TTC549 (cell line): ENCODE measurements around the gene NUP107.

Experiments
- FAIRE-seq: peaks from 2 replicates; lab custom pipeline; 2012; peaks lifted over from hg19 to GRCh38; lab: Jason Lieb, UNC

Gene NUP107

DNA sequence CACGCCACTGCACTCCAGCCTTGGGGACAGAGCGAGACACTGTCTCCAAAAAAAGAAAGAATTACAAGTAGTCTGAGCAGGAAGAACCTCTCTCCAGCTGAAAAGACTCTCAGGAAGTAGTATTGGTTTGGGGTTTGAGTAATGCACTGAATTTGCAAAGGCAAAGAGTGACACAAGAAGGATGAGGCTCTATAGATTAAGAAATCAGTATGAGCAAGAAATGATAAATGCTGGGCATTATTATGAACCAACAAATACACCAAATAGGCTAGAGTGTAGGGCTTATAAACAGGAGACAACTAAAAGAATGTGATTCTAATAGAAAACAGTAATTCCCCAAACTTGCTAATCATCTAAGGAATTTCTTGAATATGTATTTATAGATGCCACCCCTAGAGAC lies 56.6 kb downstream of the NUP107 start:
- no peak for FAIRE-seq

DNA sequence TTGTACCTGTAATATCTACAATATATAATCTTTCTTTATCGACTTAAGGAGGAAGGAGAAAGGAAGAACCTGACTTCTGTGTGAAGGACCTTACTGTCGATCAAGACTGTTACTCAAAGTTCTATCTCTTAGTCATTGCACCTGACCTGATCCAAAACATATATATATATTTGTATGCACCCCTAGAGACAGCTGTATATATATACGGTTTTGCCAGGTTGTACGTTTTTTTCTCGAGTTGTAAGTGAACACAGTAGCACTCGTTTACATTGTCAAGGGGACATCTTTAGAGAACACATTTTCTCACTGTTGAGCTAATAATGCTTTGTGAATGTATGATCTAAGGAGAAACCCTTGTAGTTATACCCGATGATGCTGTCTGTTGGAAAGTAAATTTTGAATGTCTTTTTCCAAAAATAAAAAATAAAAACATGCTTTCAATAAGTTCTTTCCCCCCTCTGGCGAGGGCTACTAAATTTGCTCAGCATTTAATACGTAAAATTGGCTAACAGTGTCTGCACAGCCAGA lies 58.7 kb downstream of the NUP107 start:
- no peak for FAIRE-seq

DNA sequence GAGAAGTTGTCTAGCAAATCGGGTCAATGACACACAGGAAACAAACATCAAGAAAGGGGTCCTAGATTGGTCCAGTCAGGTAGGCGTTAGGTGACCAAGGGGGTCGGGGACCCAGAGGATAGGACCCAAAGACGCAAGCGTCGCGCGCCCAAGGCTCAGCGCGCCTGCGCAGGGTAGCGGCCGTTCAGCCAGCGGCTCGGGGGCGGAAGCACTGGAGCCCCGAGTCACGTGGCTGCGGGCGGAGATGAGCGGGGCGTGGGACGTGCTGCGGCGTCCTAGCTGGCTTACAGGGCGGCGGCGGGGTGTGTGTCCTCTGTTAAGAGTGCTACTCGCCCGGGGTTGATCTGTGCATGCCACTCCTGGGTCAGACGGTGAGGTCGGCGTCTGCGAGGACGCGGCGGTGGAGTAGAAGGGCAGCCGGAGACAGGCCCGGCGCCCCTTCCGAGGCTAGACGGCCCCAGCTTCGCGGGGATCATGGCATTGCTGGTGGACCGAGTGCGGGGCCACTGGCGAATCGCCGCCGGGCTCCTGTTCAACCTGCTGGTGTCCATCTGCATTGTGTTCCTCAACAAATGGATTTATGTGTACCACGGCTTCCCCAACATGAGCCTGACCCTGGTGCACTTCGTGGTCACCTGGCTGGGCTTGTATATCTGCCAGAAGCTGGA lies 59.3 kb downstream of the NUP107 start, which contains the start of gene SLC35E3:
Gene SLC35E3, plus strand, starts transcription at position 273 of the 668 bp plus-strand sequence. Its CDS starts 202 bp downstream, at position 475.
- no peak for FAIRE-seq

DNA sequence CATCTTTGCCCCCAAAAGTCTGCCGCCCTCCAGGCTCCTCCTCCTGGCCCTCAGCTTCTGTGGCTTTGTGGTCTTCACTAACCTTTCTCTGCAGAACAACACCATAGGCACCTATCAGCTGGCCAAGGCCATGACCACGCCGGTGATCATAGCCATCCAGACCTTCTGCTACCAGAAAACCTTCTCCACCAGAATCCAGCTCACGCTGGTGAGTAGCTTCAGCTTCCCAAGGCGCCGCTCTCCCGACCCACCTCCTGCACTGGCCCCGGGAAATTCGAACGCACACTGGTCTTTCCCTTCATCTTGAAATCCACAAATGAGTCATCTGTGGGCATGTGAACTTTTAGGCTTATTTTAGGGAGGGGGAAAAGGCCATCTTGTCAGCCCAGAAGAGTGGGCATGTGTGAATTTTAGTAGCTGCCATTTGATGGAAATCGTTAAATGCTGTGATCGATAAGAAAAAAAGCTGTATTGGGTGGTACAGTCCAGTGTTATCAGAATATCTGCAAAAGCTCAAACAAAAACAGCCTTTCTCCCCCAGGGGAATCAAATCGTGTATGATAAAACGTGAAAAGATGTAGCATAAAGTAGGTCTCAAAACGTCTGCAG lies 59.9 kb downstream of the NUP107 start:
- FAIRE-seq, result no peak

DNA sequence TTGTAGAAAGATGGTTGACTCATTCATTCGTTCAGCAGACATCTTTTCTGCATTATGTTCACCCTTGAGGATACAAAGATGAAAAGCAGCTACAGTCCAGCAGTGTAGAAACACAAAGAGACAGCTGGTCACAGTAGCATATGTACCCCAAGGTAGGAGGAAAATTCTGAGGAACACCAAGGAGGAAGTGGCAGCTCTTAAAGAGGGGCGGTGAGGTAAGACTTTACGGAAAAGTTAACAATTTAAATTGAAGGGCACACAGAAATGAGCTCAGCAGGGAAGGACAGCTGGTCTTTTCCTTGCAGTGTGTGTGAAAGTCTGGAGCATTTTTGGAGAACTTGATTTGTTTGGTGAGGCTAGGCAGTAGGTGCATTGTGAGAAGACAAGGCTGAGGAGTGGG lies 62.7 kb downstream of the NUP107 start:
- FAIRE-seq, result no peak

DNA sequence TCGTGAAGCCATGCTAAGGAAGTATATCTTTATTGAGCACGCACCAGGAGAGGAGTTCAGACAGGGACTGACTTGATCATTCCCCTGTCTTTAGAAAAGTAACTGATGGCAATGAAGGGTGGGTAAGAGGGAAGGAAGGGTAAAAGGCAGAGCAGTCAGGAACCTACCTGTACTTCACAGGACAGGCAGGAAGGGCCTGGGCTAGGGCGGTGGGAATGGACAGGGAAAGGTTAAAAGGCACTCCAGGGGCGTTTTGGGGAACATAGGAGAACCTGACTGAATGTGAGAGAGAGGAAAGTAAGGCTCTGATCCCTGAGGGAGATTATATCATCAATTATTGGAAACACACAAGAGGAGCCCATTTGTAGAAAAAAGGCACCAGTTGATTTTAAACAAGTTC lies 63.1 kb downstream of the NUP107 start:
- FAIRE-seq, result no peak

DNA sequence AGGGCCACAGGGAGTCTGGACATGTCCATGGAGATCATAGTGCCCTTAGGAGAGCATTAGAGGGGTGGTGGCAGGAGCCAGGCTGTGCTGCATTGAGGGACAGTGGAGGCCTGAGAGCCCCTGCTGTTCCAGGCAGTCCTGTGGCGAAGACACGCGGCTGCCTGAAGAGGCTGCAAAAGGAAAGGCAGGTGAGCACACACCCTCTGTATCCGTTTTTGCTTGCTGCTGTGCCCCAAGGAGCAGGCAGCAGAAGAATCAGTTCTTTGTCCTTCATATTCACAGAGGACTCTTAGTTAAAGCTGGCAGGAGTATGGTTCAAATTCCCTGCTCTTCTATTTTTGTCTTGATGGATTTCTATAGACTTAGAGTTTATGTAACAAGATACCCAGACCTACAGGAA lies 63.7 kb downstream of the NUP107 start:
- FAIRE-seq, result no peak

DNA sequence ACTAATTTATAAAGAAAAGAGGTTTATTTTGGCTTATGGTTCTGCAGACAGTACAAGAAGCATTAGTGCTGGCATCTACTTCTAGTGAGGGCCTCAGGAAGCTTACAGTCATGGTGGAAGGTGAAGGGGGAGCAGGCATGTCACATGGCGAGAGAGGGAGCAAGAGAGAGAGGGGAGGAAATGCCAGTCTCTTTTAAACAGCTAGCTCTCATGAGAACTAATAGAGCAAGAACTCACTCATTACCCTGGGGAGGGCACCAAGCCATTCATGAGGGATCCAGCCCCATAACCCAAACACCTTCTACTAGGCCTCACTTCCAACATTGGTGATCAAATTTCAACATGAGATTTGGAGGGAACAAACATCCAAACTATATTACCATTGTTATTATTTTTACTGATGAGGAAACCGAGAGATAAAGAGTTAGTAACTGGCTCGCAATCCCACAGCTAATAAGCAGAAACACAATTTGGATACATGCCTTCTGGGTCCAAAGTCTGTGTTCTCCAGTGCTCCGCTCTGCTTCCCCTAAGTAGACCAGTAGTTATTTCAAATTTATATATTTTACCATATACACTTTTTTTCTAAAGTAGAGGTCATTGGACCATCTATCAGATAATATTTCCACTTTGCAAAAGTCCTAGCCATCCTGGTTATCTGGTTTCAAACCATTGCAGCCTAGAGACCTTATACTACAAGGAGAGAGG lies 68.9 kb downstream of the NUP107 start:
- FAIRE-seq, result no peak

DNA sequence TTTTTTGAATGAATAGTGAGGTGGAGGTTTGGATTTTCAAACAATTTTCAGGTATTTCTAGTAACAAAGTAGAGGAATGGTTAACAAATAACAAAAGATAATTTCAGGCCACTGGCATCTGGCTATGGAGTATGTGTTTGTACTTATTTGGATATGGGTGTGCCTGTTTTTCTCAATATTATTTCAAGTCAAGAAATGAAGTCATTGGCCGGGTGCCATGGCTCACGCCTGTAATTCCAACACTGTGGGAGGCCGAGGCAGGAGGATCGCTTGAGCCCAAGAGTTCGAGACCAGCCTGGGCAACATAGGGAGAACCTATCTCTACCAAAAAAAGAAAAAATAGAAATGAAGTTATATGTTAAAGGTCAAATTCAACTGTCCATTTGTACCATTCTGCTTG lies 73.1 kb downstream of the NUP107 start:
- FAIRE-seq, result no peak

DNA sequence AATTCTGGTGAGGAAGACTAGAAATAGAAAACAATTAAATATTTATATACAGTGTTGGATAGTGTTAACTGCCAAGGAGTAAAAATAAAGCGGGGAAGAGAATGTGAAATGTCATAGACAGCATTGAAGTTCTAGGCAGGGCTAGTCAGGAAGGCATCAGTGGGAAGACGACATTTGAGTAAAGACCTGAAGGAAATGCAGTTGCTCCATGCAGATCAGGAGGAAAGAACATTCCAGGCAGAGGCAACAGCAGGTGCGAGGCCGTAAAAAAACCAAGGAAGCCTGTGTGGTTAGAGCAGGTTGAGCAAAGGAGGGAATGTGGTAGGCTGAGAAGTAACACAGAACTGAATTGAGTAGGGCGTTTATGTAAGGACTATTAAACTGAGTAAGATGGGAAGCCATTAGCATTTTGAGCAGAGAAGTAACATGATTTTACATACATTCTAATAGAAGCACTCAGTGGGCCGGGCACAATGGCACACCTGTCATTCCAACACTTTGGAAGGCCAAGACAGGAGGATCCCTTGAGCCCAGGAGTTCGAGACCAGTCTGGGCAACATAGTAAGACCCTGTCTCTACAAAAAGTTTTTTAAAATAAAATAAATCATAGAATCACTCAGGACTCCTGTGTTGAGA lies 74.1 kb downstream of the NUP107 start:
- no peak for FAIRE-seq

DNA sequence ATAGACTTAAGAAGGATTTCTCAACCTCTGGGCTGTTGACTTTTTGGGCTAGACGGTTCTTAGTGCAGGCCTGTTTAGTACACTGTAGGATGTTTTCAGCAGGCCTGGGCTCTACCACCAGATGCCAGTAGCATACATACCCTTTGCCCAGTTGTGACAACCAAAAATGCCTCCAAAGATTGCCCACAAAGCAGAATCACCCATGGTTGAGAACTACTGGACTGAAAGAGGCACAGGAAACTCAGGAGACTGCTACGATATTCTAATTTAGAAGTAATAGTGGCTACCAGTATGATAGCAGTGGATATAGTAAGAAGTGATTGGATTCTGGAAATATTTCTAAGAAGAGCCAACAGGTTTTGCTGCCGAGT lies 74.6 kb downstream of the NUP107 start:
- FAIRE-seq, result no peak

DNA sequence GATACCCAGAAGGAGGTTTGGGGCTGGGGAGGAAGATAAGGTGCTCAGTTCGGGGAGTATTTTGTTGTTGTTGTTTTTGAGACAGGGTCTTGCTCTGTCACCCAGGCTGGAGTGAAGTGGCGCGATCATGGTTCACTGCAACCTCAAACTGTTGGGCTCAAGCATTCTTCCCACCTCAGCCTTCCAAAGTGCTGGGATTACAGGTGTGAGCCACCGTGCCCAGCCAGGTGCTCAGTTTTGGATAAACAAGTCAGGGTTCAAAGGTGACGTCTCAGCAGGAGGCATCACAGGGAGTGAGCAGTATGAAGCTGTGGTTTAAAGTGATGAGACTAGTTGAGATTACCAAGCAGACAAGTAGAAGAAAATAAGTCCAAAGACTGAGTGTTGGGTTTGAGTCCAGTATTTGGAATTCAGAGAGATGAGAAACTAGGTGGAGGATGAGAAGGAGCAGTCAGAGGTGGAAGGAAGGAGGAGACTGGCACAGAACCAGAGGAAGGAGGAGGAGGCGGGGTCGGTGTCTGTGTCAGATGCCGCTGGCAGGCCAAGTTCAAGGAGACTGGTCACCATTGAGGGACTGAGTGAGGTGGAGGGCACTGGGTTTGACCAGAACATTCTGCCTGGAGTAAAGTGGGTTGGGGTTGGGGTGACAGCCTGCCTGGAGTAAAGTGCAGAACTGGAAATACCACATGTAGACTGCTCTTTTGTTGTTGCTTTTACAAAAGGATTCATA lies 75.3 kb downstream of the NUP107 start:
- no peak for FAIRE-seq

DNA sequence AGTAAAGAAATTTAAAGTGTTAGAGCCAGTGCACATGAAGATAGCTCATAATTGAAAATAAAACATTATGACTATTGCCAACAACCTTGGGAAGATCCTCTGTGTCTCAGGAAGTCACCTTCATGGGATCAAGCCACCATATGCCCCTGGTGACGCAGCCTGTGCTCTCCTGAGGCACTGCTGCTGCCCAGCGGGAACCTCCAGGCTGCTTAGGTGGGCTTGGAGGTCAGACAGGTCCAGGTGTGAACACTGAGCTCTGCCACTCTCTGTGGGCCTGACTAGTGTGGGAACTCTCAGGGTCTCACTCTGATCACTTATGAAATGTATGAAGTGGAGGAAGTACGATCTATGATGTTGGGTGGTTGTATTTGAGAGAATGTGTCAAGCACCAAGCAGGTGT lies 75.9 kb downstream of the NUP107 start:
- FAIRE-seq, result no peak

DNA sequence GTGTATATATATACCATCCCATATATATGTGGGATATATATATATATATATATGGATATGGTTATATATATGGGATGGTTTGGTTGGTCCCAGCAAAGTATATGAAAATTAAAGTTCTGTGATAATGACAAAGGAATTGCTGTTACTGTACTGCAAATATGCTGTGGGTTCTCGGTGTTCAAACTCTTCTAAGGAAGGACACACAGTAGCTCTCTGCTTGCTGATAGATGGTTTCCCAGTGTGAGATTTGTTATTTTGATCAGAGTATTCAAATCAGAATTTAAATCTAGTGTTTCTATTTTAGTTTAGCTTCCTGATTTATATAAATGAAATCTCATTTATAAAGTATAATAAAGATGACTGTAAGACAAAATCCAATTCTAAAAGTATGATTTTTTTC lies 78.9 kb downstream of the NUP107 start:
- FAIRE-seq, result no peak

DNA sequence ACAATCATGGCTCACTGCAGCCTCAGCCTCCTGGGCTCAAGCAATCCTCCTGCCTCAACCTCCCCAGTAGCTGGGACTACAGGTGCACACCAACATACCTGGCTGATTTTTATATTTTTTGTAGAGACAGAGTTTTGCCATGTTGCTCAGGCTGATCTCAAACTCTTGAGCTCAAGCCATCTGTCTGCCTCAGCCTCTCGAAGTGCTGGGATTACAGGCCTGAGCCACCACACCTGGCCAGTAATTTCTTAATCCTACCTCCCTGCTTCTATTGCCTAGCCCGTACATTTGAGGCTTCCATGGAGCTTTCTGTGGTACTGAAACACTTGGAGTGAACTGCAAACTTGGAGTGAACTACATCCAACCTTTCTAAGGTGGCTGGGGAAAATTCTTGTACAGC lies 79.9 kb downstream of the NUP107 start:
- FAIRE-seq, result no peak

DNA sequence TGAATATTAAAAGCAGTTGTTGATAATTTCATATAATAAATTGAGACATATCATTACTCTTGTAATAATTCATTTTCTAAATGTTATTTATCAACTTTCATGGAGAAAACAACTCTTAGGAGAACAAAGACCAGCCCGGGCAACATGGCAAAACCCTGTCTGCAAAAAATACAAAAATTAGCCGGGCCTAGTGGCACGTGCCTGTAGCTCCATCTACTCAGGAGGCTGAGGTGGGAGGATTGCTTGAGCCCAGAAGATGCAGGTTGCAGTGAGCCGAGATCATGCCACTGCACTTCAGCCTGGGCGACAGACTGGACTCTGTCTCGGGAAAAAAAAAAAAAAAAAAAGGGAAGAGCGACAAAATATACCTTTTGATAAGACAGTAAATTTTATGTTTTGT lies 80.4 kb downstream of the NUP107 start:
- FAIRE-seq, result no peak

DNA sequence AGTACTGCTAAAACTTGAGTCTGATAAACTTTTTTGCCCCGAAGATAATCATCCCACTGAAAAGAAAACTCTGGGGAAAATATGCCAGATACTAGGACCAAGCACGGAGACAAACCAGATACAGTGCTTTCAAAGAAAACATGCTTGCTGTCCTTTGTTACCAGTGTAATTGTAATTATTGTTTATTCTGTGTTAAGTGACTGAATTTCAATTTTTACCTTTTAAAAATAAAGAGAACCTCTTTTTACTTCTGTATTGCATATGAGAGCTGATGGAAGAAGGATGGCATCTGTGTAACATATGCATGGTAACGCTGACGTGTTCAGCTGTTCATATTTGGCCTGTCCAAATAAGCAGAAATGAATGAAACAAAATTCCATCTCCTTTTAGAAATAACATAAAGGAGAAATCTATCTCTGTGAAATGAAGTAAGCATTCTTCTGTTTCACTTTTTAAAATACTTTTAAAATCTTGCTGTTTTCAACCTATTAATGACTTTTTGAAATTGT lies 81.7 kb downstream of the NUP107 start:
- FAIRE-seq, result no peak

DNA sequence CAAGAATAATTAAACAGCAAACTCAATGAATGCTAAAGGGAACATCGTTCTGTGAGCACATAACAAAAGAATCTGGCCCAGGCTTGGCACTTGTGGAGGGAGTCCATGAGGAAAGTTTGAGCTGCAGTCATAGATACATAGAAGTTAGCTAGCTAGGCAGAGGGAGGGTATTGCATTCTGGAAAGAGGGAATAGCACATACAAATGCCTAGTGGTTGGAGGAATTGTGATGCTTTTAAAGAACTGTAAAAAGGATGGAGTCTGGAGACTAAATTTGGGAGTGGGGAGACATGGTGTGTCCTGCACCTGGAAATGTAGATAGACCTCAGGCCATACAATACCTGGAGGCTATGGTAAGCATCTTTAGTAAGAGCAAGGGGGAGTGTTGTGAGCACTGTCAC lies 83.2 kb downstream of the NUP107 start:
- no peak for FAIRE-seq

DNA sequence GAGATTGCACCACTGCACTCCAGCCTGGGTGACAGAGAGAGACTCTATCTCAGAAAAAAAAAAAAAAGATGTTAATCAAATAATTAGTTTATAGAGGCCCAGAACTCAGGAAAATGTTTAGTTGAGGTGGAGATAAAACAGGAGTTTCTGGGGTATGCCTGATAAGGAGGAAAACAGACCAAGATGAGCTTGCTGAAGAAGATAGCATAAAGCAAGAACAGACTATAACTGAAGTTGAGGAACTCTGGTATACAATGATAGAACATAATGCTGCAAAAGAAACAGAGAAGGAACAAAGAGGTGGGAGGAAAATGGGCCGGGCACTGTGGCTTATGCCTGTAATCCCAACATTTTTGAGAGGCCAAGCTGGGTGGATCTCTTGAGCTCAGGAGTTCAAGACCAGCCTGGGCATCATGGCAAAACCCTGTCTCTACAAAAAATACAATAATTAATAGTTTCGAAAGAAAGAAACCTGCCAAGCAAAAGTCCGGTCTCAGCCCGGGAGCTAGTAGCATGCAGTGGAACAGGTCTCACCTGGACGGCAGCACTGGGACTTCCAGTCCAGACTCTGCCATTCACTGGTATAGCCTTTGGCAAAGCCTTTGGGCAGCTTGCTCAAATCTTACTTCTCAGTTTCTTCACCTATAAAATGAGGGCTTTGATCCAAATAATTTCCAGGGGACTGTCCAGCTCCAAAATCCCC lies 84.6 kb downstream of the NUP107 start:
- FAIRE-seq, result no peak

DNA sequence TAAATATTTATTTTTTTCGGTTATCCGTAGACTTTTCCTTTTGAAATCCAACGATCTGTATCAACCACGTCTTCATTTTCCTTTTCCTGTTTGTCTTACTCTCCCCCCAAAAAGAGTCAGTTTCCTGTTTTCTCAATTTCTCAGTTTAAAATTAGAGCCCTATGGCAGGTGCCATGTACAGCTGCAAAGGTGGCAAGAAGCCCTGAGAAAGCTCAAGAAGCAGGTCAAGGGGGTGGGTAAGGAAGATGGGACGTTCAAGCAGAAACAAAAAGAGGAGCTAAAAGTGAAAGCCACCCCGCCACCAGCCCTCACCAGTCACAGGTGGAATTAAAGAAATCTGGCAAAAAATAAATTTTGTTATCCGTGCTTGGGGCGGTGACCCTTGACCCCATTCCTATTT lies 85.9 kb downstream of the NUP107 start:
- no peak for FAIRE-seq

DNA sequence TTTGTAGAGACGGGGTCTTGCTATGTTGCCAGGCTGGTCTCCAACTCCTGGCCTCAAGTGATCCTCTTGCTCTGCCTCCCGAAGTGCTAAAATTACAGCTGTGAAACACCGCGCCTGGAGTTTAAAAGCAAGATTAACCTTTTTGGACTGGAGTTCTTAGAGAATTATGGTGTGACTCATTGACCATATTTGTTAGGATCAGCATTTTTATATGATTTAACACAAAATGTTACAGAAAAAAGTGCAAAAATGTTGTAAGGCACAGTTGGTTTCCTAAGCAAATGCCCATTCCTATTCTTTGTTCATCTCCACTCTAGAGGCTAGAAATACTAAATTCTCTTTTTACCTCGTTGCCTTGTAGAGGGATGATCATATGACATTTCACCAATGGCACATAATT lies 86.8 kb downstream of the NUP107 start:
- no peak for FAIRE-seq
